ENCODE measurements around the gene PTGER1. TPM values are rescaled to one million over a fixed set of nuclear protein-coding genes. Genes with fewer than 3 reads are reported as not detected.

The PTGER1 gene
- total and polyA plus RNA-seq, 2 of the 8 experiments (the other 6 are each of a cell fraction or from before 2014, with no cell fraction given): 0.20 to 0.41 TPM

- TF ChIP-seq CHD7 (IDR thresholded peaks at IDR 0.05; ENCODE audit: insufficient replicate concordance, low read length) (no peak), CHD2 (IDR thresholded peaks at IDR 0.05; ENCODE audit: low read length) (no peak), RBBP5 (IDR thresholded peaks at IDR 0.05; ENCODE audit: borderline replicate concordance, low read depth, low read length) (no peak), GTF2F1 (IDR thresholded peaks at IDR 0.05; ENCODE audit: borderline replicate concordance, low read depth, low read length) (no peak), BRCA1 (IDR thresholded peaks at IDR 0.05; ENCODE audit: low read depth, low read length) (no peak), KDM5A (IDR thresholded peaks at IDR 0.05; ENCODE audit: low read length) (no peak)
Observed at GRCh38 chr19:14507704-14508542, 32.8 kb upstream of the PTGER1 start (continued).
